H1 (cell line): ENCODE data around the gene TSPEAR. TPM values are rescaled to one million over a fixed set of nuclear protein-coding genes. Genes with fewer than 3 reads are reported as not detected.

ENCODE experiments used
- CTCF ChIA-PET: fragments of 300-600 bp; sonication (Branson Sonifier 250); formaldehyde crosslinking; loops from one replicate; lab custom pipeline; 2021; ENCODE audit not compliant: partially characterized antibody; lab: Charles Lee
- POLR2A ChIA-PET: fragments of 300-600 bp; sonication (Branson Sonifier 250); formaldehyde crosslinking; loops from one replicate; lab custom pipeline; 2021; ENCODE audit warnings: inconsistent platforms; ENCODE audit not compliant: partially characterized antibody; lab: Charles Lee
- DNase-seq, 2 experiments: peaks; one replicate each; pipeline versions ENCODE4 v3.0.0 to v3.0.0-alpha.2; 2010 to 2022; ENCODE audit warnings: low spot score in 2 of 2, low read depth in 1 of 2, mixed read lengths in 1 of 2
- FAIRE-seq: peaks from 2 replicates; lab custom pipeline; 2011; peaks lifted over from hg19 to GRCh38; lab: Jason Lieb, UNC
- H2AFZ ChIP-seq: 2 replicates; pipeline ENCODE4 v1.8.1; 2012; ENCODE audit warnings: low read length, inconsistent platforms
- H2AK5ac ChIP-seq: 2 replicates; pipeline ENCODE4 v1.6.1; 2013; ENCODE audit warnings: low read depth, low read length
- H2BK120ac ChIP-seq: replicated peaks from 2 replicates; pipeline ENCODE3; 2013; ENCODE audit warnings: low read depth, low read length, inconsistent platforms
- H2BK12ac ChIP-seq: 2 replicates; pipeline ENCODE4 v1.6.1; 2013; ENCODE audit warnings: low read depth, low read length
- H2BK15ac ChIP-seq: 2 replicates; pipeline ENCODE4 v1.6.1; 2013; ENCODE audit warnings: low read length
- H2BK20ac ChIP-seq: 2 replicates; pipeline ENCODE4 v1.6.1; 2013; ENCODE audit warnings: low read length
- H2BK5ac ChIP-seq: 2 replicates; pipeline ENCODE4 v1.6.1; 2013; ENCODE audit warnings: low read depth, low read length
- H3K14ac ChIP-seq: 2 replicates; pipeline ENCODE4 v1.6.1; 2013; ENCODE audit warnings: inconsistent platforms; ENCODE audit not compliant: insufficient read length
- H3K18ac ChIP-seq: 2 replicates; pipeline ENCODE4 v1.6.1; 2013; ENCODE audit warnings: low read length; ENCODE audit errors: extremely low read depth
- H3K23ac ChIP-seq: 2 replicates; pipeline ENCODE4 v1.6.1; 2013; ENCODE audit warnings: inconsistent platforms; ENCODE audit not compliant: insufficient read length
- H3K23me2 ChIP-seq: 2 replicates; pipeline ENCODE4 v1.6.1; 2013; ENCODE audit warnings: low read depth, low read length
- H3K27ac ChIP-seq: 2 replicates; pipeline ENCODE4 v1.6.1; 2011; ENCODE audit warnings: low read depth, low read length, inconsistent platforms
- H3K27me3 ChIP-seq, 4 experiments: replicated peaks in 1 of 4; 1 replicate in 1 of 4; 2 replicates in 3 of 4; pipeline versions ENCODE4 v1.6.1 to v1.8.1; 2011 to 2013; ENCODE audit warnings: low read length in 3 of 4, mild to moderate bottlenecking in 3 of 4, inconsistent platforms in 2 of 4, mixed read lengths in 2 of 4, moderate library complexity in 1 of 4; ENCODE audit not compliant: control insufficient read depth in 3 of 4, insufficient read depth in 3 of 4; ENCODE audit errors: extremely low read depth in 1 of 4
- H3K36me3 ChIP-seq, 4 experiments: 2 replicates each; pipeline versions ENCODE4 v1.6.1 to v1.8.1; 2011 to 2013; ENCODE audit warnings: mild to moderate bottlenecking in 4 of 4, low read length in 3 of 4, moderate library complexity in 2 of 4, control low read depth in 1 of 4, inconsistent platforms in 1 of 4; ENCODE audit not compliant: insufficient read depth in 4 of 4, control insufficient read depth in 2 of 4
- H3K4ac ChIP-seq: replicated peaks from 2 replicates; pipeline ENCODE3; 2013; ENCODE audit warnings: low read length, low read depth, mixed read lengths, inconsistent platforms; ENCODE audit not compliant: insufficient read length
- H3K4me1 ChIP-seq, 4 experiments: replicated peaks in 1 of 4; 1 replicate in 1 of 4; 2 replicates in 3 of 4; pipeline versions ENCODE4 v1.6.1 to v1.8.1; 2011 to 2013; ENCODE audit warnings: low read length in 3 of 4, inconsistent platforms in 2 of 4, mixed read lengths in 1 of 4; ENCODE audit not compliant: insufficient read depth in 4 of 4, control insufficient read depth in 3 of 4
- H3K4me2 ChIP-seq, 2 experiments: 2 replicates each; pipeline versions ENCODE4 v1.6.1 to v1.8.1; 2011 to 2013; ENCODE audit warnings: low read depth in 2 of 2, low read length in 2 of 2, control low read depth in 1 of 2, inconsistent platforms in 1 of 2, mild to moderate bottlenecking in 1 of 2; ENCODE audit not compliant: insufficient read depth in 1 of 2
- H3K4me3 ChIP-seq, 4 experiments: fragments of 200-600, 300-600 bp in 1 of 4; sonication (generic), shearing (Covaris generic), sonication (Bioruptor Twin) in 1 of 4; 2 replicates each; pipeline versions ENCODE4 v1.5.1 to v1.8.1; 2011 to 2016; ENCODE audit warnings: low read length in 4 of 4, low read depth in 3 of 4, control low read depth in 2 of 4, inconsistent platforms in 2 of 4, mild to moderate bottlenecking in 2 of 4, mixed read lengths in 1 of 4, moderate library complexity in 1 of 4; ENCODE audit not compliant: insufficient read depth in 2 of 4; ENCODE audit errors: extremely low read depth in 1 of 4
- H3K56ac ChIP-seq: replicated peaks from 2 replicates; pipeline ENCODE3; 2013; ENCODE audit warnings: low read depth, mild to moderate bottlenecking, mixed read lengths, low read length, inconsistent platforms; ENCODE audit not compliant: insufficient read length
- H3K79me1 ChIP-seq: 2 replicates; pipeline ENCODE4 v1.6.1; 2013; ENCODE audit warnings: low read depth, low read length, control low read depth
- H3K79me2 ChIP-seq, 2 experiments: 2 replicates each; pipeline versions ENCODE4 v1.6.1 to v1.8.1; 2012 to 2013; ENCODE audit warnings: low read length in 2 of 2, mild to moderate bottlenecking in 2 of 2, inconsistent platforms in 1 of 2; ENCODE audit not compliant: insufficient read depth in 2 of 2, control insufficient read depth in 1 of 2
- H3K9ac ChIP-seq, 4 experiments: replicated peaks in 1 of 4; 1 replicate in 1 of 4; 2 replicates in 3 of 4; pipeline versions ENCODE4 v1.6.1 to v1.8.1; 2011 to 2013; ENCODE audit warnings: low read depth in 3 of 4, low read length in 3 of 4, control low read depth in 2 of 4, mild to moderate bottlenecking in 2 of 4, moderate library complexity in 2 of 4, inconsistent platforms in 1 of 4; ENCODE audit errors: extremely low read depth in 1 of 4
- H3K9me3 ChIP-seq, 2 experiments: 2 replicates each; pipeline versions ENCODE4 v1.6.1 to v1.8.1; 2012 to 2013; ENCODE audit warnings: mild to moderate bottlenecking in 2 of 2, moderate library complexity in 2 of 2, control low read depth in 1 of 2, inconsistent platforms in 1 of 2, low read depth in 1 of 2, low read length in 1 of 2, mixed read lengths in 1 of 2; ENCODE audit not compliant: insufficient read depth in 2 of 2
- H4K20me1 ChIP-seq, 2 experiments: replicated peaks in 1 of 2; 2 replicates each; pipeline versions ENCODE3 to v1.8.1; 2011 to 2013; ENCODE audit warnings: inconsistent platforms in 2 of 2, low read length in 2 of 2, mild to moderate bottlenecking in 1 of 2; ENCODE audit not compliant: insufficient read depth in 2 of 2, control insufficient read depth in 1 of 2
- H4K5ac ChIP-seq: 2 replicates; pipeline ENCODE4 v1.6.1; 2013; ENCODE audit warnings: low read length, low read depth, mixed read lengths, inconsistent platforms; ENCODE audit not compliant: insufficient read length
- H4K8ac ChIP-seq: 2 replicates; pipeline ENCODE4 v1.8.0; 2013; ENCODE audit warnings: mild to moderate bottlenecking, moderate library complexity, low read length, inconsistent platforms; ENCODE audit not compliant: insufficient read depth; ENCODE audit errors: extremely low read depth
- H4K91ac ChIP-seq: replicated peaks from 2 replicates; pipeline ENCODE3; 2013; ENCODE audit warnings: low read length, mixed read lengths, inconsistent platforms; ENCODE audit not compliant: insufficient read length
- CBX5 ChIP-seq: fragments of 300-800, 300-1000 bp; sonication (generic); IDR thresholded peaks from 2 replicates; pipeline ENCODE4 v1.7.1; 2016; ENCODE audit warnings: antibody characterized with exemption, low read length, low read depth
- MAFK ChIP-seq: IDR thresholded peaks from 2 replicates; pipeline ENCODE4 v1.6.1; 2012; ENCODE audit warnings: low read depth, mild to moderate bottlenecking, improper control_type of control experiment, low read length
- ZNF274 ChIP-seq: IDR thresholded peaks from 2 replicates; pipeline ENCODE4 v1.7.0; 2012; ENCODE audit warnings: low read length, borderline replicate concordance; ENCODE audit errors: extremely low read depth
- WGBS, 2 experiments: shearing (Covaris generic) in 1 of 2; methylation state at CpG; one replicate each; pipeline versions ENCODE4 v1.1.6 to v1.1.7; 2013 to 2015; ENCODE audit warnings: low lambda C conversion rate in 2 of 2, mixed read lengths in 2 of 2, inconsistent platforms in 1 of 2, low coverage in 1 of 2, missing lambda C conversion rate in 1 of 2; ENCODE audit not compliant: insufficient replicate concordance in 2 of 2, insufficient coverage in 1 of 2, insufficient read length in 1 of 2; ENCODE audit errors: extremely low coverage in 1 of 2, missing lambda C conversion rate in 1 of 2; 5-methylcytosine and 5-hydroxymethylcytosine counted together
- polyA plus RNA-seq, 7 experiments: library from polyadenylated mRNA; depleted of rRNA in 3 of 7; stranded (reverse) in 5 of 7; unstranded in 2 of 7; fragments of >200 nt in 5 of 7; fragments of 200-250 nt in 2 of 7; gene quantifications; 1 replicate in 5 of 7; 2 replicates in 1 of 7; 4 replicates in 1 of 7; pipeline versions ENCODE4 v1.2.1 to v1.2.3, GENCODE V29; 2011 to 2013; ENCODE audit warnings: missing spikeins in 2 of 7, mixed read lengths in 2 of 7
- total RNA-seq: library from RNA; stranded (reverse); fragmentation: NEBNext Ultra II Directional; extraction: Animal tissue kit (Norgen Biotek cat#: 25700); gene quantifications from 2 replicates; pipeline ENCODE4 v1.2.1, GENCODE V29; 2021

Gene TSPEAR
- total and polyA plus RNA-seq, 2 of the 8 experiments (the other 6 are each of a cell fraction or from before 2014, with no cell fraction given) = 0.58 to 0.89 TPM

GRCh38 chr21:44467859-44468195 is 243.5 kb downstream of the TSPEAR start:
- H3K4me3 ChIP-seq = no peak overlapping the region
- no peak overlapping the region for H3K9ac ChIP-seq
- H3K4me2 ChIP-seq = no peak overlapping the region
- no peaks in the 10 kb centered on the region for H4K20me1 ChIP-seq
- peak overlapping the region; percentile 22 for H4K8ac ChIP-seq
- peaks cover 0 to 2% (median 0%) of the 10 kb centered on the region in 4 experiments; a peak in 2 of 7 replicates for H3K4me1 ChIP-seq
- H2BK12ac ChIP-seq = no peak overlapping the region
- no peaks in the 10 kb centered on the region for H3K36me3 ChIP-seq
- H3K79me2 ChIP-seq = no peaks in the 10 kb centered on the region
- no peak overlapping the region for H3K4ac ChIP-seq
- H2BK5ac ChIP-seq = no peak overlapping the region
- no peak overlapping the region for H3K23ac ChIP-seq
- POLR2A ChIA-PET = no interaction called here
- no peaks in the 10 kb centered on the region for H3K9me3 ChIP-seq
- H3K18ac ChIP-seq = no peak overlapping the region
- no peak overlapping the region for H4K5ac ChIP-seq
- no peaks in the 10 kb centered on the region for H3K27me3 ChIP-seq
- DNase-seq (no peak), FAIRE-seq (no peak)
- no peak overlapping the region for H3K27ac ChIP-seq
- no peak overlapping the region for H4K91ac ChIP-seq
- H3K14ac ChIP-seq = no peak overlapping the region
- H3K23me2 ChIP-seq = no peaks in the 10 kb centered on the region
- no peak overlapping the region for H3K56ac ChIP-seq
- CTCF ChIA-PET = interaction anchor here (0.9 to 1.9 kb wide), 3 partner anchors 12 to 23 kb away, joined by 3 to 4 read pairs (median 4); no protein-coding TSS in a partner anchor
- H2BK15ac ChIP-seq = no peak overlapping the region
- no peak overlapping the region for H2BK120ac ChIP-seq
- WGBS, 2 experiments = 96% methylated on average over 15 of the region's 15 CpGs; no CpG with 5 or more reads in 1 of the 2 experiments
- no peaks in the 10 kb centered on the region for H3K79me1 ChIP-seq
- no peak overlapping the region for H2AFZ ChIP-seq
- H2AK5ac ChIP-seq = no peak overlapping the region
- H2BK20ac ChIP-seq = no peak overlapping the region
- TF ChIP-seq CBX5 (no peak), ZNF274 (no peak), MAFK (no peak)
